HG03442 (cell line): ENCODE measurements around the gene LBH.

ENCODE experiments used
- ATAC-seq: cut with Tn5 transposase; IDR thresholded peaks from one replicate; pipeline ENCODE4 v1.9.1; 2021; ENCODE audit warnings: mild to moderate bottlenecking, moderate library complexity; ENCODE audit not compliant: unreplicated experiment

Gene LBH

DNA sequence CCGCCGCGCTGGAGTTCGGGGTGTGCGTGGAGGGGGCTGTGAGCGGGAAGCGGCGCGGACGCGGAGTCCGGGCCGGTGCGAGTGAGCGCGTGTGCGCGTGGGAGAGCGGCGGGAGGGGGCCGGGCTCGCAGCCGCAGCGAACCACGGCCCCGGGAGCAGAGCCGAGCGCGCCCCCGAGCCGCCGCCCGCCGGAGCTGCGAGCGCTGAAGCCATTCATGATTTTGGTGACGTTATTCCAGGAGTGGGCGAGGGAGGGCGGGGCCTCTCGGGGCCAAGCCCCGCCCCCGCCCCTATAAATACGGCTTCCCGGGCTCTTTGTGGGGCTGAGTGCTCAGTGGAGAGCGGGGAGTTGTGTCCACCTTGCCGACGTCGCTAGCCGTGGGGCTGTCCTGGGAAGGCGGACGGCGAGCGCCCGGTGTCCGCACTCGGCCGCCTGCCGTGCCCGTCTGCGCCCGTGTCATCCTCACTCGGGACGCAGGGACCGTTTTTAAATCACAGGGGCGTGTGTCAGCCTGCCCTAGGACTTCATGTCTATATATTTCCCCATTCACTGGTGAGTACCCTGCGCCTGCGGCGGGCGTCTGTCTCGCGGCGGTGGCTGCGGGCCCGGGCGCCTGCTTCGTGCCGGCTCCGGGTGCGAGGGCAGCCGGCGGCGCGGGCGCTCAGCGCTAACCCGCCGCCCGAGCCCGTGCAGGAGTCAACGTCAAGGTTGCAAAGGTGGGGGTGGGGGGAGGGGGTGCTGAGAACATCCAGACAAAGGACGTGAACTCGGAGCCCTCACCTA lies at the start of gene LBH:
Gene LBH (plus strand): TSS at position 323 of the 784 bp plus-strand sequence. CDS start 205 bp downstream, at position 528.
- peak; percentile 48 for ATAC-seq

GRCh38 chr2:30184035-30184434 lies 47.3 kb upstream of the LBH start:
- no peak for ATAC-seq

DNA sequence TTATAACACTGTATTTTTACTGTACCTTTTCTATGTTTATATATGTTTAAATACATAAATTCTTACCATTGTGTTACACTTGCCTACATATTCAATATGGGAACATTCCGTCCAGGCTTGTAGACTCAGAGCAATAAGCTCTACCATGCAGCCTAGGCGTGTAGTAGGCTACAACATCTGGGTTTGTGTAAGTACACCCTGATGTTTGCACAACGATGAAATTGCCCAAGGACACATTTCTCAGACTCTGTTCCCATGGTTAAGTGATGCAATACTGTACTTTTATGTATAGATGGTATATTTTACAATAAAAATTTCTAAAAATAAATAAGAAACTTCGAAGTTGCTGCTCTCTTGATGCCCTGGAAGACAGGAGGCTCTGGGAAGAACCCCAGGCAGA lies 46.2 kb upstream of the LBH start:
- ATAC-seq = no peak

GRCh38 chr2:30188292-30188691 lies 43.0 kb upstream of the LBH start:
- no peak for ATAC-seq

- no peak for ATAC-seq
Measured at GRCh38 chr2:30190637-30191036, 40.7 kb upstream of the LBH start.

DNA sequence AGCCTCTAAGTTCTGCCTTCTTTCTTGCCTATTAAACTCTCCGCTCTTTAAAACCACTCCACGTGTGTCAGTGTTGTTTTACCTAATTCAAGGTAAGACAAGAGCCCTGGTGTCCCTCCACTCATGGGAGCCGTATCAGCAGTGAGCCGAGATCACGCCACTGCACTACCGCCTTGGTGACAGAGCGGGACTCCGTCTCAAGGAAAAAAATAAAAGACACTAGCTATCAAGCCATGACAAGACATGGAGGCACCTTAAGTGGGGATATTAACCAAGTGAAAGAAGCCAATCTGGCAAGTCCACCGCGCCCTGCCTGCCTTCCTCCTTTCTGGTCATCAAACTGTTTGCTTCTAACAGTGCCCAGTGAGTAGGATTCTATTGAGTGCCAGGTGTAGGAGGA lies 40.2 kb upstream of the LBH start:
- no peak for ATAC-seq

- ATAC-seq = no peak
Measured at GRCh38 chr2:30191819-30192271, 39.5 kb upstream of the LBH start.

- ATAC-seq = no peak
Measured at GRCh38 chr2:30192314-30192713, 39.0 kb upstream of the LBH start.

DNA sequence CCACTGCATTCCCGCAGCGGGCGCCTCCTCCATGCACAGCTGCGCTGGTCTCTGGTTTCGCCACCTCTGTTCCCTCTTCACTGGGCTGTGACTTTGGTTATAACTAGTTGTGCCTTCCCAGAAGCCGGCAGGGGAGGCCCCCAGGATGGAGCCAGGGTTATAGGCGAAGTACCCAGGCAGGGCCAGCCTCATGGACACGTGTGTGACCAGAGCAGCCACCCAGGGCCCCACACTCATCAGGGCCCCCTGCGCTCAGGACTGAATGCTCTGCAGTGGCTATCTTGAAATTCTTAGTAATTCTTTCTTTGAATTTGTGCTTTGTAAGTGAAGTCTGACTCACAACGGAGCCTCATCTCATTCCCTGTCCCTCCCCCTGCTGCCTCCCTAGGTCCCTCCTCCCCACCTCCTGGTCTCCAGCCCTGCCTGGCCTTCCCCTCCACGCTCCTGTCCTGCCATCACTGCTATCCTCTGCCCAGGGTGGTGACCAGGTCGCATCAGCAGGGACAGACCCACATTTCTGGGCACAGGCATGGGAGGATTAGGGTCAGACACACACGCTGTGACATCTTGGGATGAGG lies 38.1 kb upstream of the LBH start:
- no peak for ATAC-seq

DNA sequence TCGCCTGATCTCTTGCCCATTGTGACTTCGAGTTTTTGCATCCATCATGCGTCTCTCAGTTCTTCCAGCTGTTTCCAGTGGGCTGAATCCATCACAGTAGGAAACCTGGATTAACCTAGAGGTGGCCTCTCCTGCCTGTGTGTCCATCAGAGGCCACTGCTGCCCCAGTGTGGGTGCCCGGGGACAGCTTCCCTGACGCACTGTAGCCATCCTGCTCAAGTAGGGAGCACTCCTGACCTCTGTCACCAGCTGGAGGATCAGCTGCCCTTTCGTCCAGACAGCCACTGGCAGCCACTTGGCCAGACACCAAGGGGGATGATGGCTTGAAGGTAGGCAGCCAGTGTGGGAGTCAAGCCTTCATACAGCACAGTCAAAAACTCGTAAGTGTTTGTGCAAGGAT lies 36.9 kb upstream of the LBH start:
- no peak for ATAC-seq

- no peak for ATAC-seq
Measured at GRCh38 chr2:30195016-30195415, 36.3 kb upstream of the LBH start.

GRCh38 chr2:30197570-30198192 lies 33.7 kb upstream of the LBH start:
- ATAC-seq = no peak

DNA sequence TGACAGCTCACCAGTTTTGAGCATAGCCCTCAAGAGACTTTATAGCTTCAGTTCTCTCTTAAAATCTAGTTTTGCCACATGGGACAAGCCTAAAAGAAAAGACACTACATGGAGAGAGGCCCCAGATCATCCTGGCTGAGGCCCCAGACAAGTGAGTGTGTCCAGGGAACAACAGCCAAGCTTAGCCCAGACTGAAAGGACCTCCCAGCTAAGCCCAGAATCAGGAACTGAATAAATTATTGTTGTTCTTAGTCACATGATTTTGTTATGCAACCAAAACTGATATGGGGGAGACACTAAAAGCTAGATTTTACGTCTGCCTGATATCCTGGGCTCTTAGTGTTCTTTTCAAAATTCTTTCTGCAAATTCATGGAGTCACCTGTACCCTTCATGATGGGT lies 29.3 kb upstream of the LBH start:
- no peak for ATAC-seq

DNA sequence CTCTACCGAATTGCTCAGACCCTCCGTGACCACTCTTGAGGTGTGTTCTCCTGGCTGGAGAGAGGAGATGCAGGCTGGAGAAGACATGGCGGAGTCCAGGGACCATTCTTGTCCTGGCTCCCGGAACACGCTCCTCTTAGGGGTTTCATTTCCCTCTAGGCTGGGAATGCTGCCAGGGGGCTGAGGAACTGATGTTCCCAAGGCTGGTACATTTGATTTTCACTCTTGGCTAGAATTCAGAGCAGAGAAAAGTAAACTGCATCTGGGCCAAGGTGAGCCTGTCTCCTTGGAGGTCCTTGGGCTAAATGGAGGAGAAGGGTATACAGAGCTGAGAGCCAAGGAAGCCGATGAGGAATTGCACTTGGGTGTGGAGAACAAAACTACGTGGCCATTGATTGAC lies 28.2 kb upstream of the LBH start:
- ATAC-seq = no peak

DNA sequence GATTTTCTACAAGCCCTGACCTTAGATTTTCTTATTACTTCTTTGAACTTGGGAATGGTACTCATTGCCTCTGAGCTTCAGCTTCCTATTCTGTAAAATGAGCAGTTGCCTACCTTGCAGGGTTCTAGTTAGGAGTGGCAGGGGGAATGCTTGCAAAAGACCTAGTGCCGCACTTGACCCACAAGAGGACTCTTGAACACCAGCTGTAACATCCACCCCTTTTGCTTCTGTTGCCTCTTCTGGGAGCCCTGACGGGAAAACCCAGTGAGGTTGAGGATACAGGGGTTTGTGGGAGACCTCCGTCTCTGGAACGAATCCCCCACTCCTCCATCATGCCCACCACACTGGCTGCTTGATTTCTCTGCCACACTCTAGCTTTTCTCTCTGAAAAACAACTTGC lies 27.1 kb upstream of the LBH start:
- no peak for ATAC-seq

- no peak for ATAC-seq
Measured at GRCh38 chr2:30205456-30205855, 25.9 kb upstream of the LBH start.

- ATAC-seq = no peak
Measured at GRCh38 chr2:30206461-30207430, 24.6 kb upstream of the LBH start.

DNA sequence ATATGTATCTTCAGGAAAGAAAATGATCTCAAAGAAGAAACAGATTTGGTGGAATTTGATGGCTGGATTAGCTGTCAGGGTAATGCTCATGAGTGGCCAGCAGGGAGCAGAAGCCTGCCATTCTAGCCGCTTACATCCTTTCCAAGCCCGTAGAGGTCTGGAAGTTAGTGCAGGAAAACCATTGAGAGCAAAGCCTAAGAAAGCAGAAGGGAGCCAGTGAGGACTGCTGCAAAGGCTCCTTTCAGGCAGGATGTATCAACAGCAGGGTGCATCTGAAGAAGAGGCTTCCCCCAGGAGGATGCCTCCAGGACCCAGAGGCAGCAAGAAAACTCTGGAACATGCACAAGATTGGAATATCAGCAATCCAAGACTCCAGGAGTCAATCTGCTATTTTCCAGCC lies 22.9 kb upstream of the LBH start:
- no peak for ATAC-seq

DNA sequence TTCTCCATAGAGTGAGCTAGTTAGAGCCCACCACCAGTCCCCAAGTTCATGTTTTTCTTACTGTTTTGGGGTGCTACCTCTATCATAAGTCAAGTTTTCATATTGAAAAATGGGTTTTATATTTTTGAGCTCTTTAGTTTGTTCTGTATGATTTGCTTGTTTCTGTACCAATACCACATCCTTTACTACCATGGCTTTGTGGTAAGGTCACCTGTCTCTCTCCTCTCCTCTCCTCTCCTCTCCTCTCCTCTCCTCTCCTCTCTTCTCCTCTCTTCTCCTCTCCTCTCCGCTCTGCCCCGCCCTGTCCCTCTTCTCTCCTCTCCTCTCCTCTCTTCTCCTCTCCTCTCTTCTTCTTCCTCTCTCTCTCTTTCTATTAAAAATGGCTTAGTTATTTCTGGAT lies 22.1 kb upstream of the LBH start:
- no peak for ATAC-seq

DNA sequence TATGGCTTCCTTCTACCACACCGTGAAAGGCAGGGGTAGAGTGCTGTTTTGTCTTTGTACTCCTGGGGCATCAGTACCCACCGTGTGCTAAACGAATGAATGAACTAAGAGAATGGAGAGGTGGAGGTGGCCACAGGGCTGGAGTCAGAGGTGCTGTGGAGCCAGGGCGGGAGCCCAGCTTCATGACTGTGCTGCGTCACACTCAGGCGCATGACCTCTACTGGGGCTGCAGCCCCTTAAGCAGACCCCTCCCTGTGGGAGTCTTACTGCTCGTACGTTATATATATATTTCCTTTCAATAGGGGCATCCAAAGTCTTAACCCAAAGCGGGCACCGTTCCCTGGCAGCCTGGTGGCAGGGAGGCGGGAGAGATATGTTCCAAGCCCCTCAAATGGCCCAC lies 18.0 kb upstream of the LBH start:
- ATAC-seq = no peak

GRCh38 chr2:30213907-30214463 lies 17.3 kb upstream of the LBH start:
- no peak for ATAC-seq
